T-helper 1 cell treated with Interleukin-12 subunit alpha and Interleukin-12 subunit beta and Interleukin-4 antibody, amounts not matched to agents 30 μg/mL and 1 μg/mL, for 36 hours (primary cell): ENCODE data around the gene OMP.

Experiments used
- H3K27ac Mint-ChIP-seq: one replicate; pipeline ENCODE4 v1.8.0; 2021; ENCODE audit warnings: mild to moderate bottlenecking, mixed read lengths
- H3K27me3 Mint-ChIP-seq: one replicate; pipeline ENCODE4 v1.8.0; 2021; ENCODE audit warnings: low read depth, mixed read lengths
- H3K36me3 Mint-ChIP-seq: one replicate; pipeline ENCODE4 v1.8.0; 2021; ENCODE audit warnings: low read depth, mixed read lengths
- H3K4me1 Mint-ChIP-seq: one replicate; pipeline ENCODE4 v1.8.0; 2021; ENCODE audit warnings: low read depth, mixed read lengths
- H3K4me3 Mint-ChIP-seq: one replicate; pipeline ENCODE4 v1.8.0; 2021; ENCODE audit warnings: mild to moderate bottlenecking, moderate library complexity, mixed read lengths
- H3K9me3 Mint-ChIP-seq: one replicate; pipeline ENCODE4 v1.8.0; 2021; ENCODE audit warnings: mixed read lengths

The OMP gene

GRCh38 chr11:77064648-77065217, 37.9 kb upstream of the OMP start:
- peaks cover 39% of the 10 kb centered on the region for H3K27me3 Mint-ChIP-seq
- no peaks in the 10 kb centered on the region for H3K9me3 Mint-ChIP-seq
- peak overlapping the region; percentile 48 for H3K4me3 Mint-ChIP-seq
- no peak overlapping the region for H3K27ac Mint-ChIP-seq
- no peaks in the 10 kb centered on the region for H3K36me3 Mint-ChIP-seq
- peaks cover 6% of the 10 kb centered on the region for H3K4me1 Mint-ChIP-seq

- no peaks in the 10 kb centered on the region for H3K36me3 Mint-ChIP-seq
- H3K27me3 Mint-ChIP-seq, result peaks cover 36% of the 10 kb centered on the region
- peak overlapping the region; percentile 82 for H3K4me3 Mint-ChIP-seq
- no peaks in the 10 kb centered on the region for H3K9me3 Mint-ChIP-seq
- H3K27ac Mint-ChIP-seq, result no peak overlapping the region
- peaks cover 6% of the 10 kb centered on the region for H3K4me1 Mint-ChIP-seq
These were observed 36.8 kb upstream of the OMP start for GRCh38 chr11:77065878-77066228.

GRCh38 chr11:77066229-77067042, 36.2 kb upstream of the OMP start, which contains the start of gene CAPN5:
TSS of gene CAPN5 (plus strand) at chr11:77066971. CDS start at chr11:77084887, 17,916 bp downstream.
- Mint-ChIP-seq H3K27me3 (peaks cover 34% of the 10 kb centered on the region), H3K9me3 (no peaks in the 10 kb centered on the region), H3K36me3 (no peaks in the 10 kb centered on the region), H3K4me1 (peaks cover 6% of the 10 kb centered on the region), H3K4me3 (peak within 1 kb of the TSS; percentile 82), H3K27ac (no peak within 1 kb of the TSS)

GRCh38 chr11:77067861-77068443, 34.7 kb upstream of the OMP start:
- no peak overlapping the region for H3K27ac Mint-ChIP-seq
- peaks cover 18% of the 10 kb centered on the region for H3K4me1 Mint-ChIP-seq
- peak overlapping the region; percentile 65 for H3K4me3 Mint-ChIP-seq
- H3K27me3 Mint-ChIP-seq, result peaks cover 34% of the 10 kb centered on the region
- H3K9me3 Mint-ChIP-seq, result no peaks in the 10 kb centered on the region
- no peaks in the 10 kb centered on the region for H3K36me3 Mint-ChIP-seq

GRCh38 chr11:77068457-77069335, 33.9 kb upstream of the OMP start:
- Mint-ChIP-seq H3K9me3 (no peaks in the 10 kb centered on the region), H3K36me3 (no peaks in the 10 kb centered on the region), H3K27ac (no peak overlapping the region), H3K4me3 (no peak overlapping the region), H3K27me3 (peaks cover 27% of the 10 kb centered on the region), H3K4me1 (peaks cover 24% of the 10 kb centered on the region)

- Mint-ChIP-seq H3K9me3 (no peaks in the 10 kb centered on the region), H3K4me1 (peaks cover 24% of the 10 kb centered on the region), H3K27ac (no peak overlapping the region), H3K27me3 (peaks cover 27% of the 10 kb centered on the region), H3K36me3 (no peaks in the 10 kb centered on the region), H3K4me3 (no peak overlapping the region)
These were observed 33.2 kb upstream of the OMP start for GRCh38 chr11:77069336-77069968.

GRCh38 chr11:77069969-77070582, 32.6 kb upstream of the OMP start:
- no peaks in the 10 kb centered on the region for H3K36me3 Mint-ChIP-seq
- no peak overlapping the region for H3K27ac Mint-ChIP-seq
- H3K4me1 Mint-ChIP-seq, result peaks cover 24% of the 10 kb centered on the region
- no peak overlapping the region for H3K4me3 Mint-ChIP-seq
- peaks cover 22% of the 10 kb centered on the region for H3K27me3 Mint-ChIP-seq
- H3K9me3 Mint-ChIP-seq, result no peaks in the 10 kb centered on the region

GRCh38 chr11:77071077-77071476, 31.6 kb upstream of the OMP start:
- H3K9me3 Mint-ChIP-seq, result no peaks in the 10 kb centered on the region
- peaks cover 21% of the 10 kb centered on the region for H3K4me1 Mint-ChIP-seq
- no peak overlapping the region for H3K4me3 Mint-ChIP-seq
- no peaks in the 10 kb centered on the region for H3K36me3 Mint-ChIP-seq
- peaks cover 13% of the 10 kb centered on the region for H3K27me3 Mint-ChIP-seq
- no peak overlapping the region for H3K27ac Mint-ChIP-seq

GRCh38 chr11:77071671-77072605, 30.7 kb upstream of the OMP start:
- no peak overlapping the region for H3K27ac Mint-ChIP-seq
- H3K36me3 Mint-ChIP-seq, result no peaks in the 10 kb centered on the region
- peaks cover 18% of the 10 kb centered on the region for H3K27me3 Mint-ChIP-seq
- no peak overlapping the region for H3K4me3 Mint-ChIP-seq
- H3K9me3 Mint-ChIP-seq, result no peaks in the 10 kb centered on the region
- H3K4me1 Mint-ChIP-seq, result peaks cover 21% of the 10 kb centered on the region

- Mint-ChIP-seq H3K9me3 (no peaks in the 10 kb centered on the region), H3K27me3 (peaks cover 20% of the 10 kb centered on the region), H3K36me3 (no peaks in the 10 kb centered on the region), H3K27ac (no peak overlapping the region), H3K4me3 (no peak overlapping the region), H3K4me1 (peaks cover 18% of the 10 kb centered on the region)
These were observed 29.8 kb upstream of the OMP start for GRCh38 chr11:77072851-77073327.

GRCh38 chr11:77073328-77074001, 29.2 kb upstream of the OMP start:
- Mint-ChIP-seq H3K4me1 (peaks cover 18% of the 10 kb centered on the region), H3K36me3 (no peaks in the 10 kb centered on the region), H3K4me3 (no peak overlapping the region), H3K27me3 (peaks cover 21% of the 10 kb centered on the region), H3K9me3 (no peaks in the 10 kb centered on the region), H3K27ac (no peak overlapping the region)

- Mint-ChIP-seq H3K4me3 (no peak overlapping the region), H3K27me3 (peaks cover 28% of the 10 kb centered on the region), H3K9me3 (no peaks in the 10 kb centered on the region), H3K4me1 (peaks cover 18% of the 10 kb centered on the region), H3K36me3 (no peaks in the 10 kb centered on the region), H3K27ac (no peak overlapping the region)
These were observed 28.4 kb upstream of the OMP start for GRCh38 chr11:77074205-77074604.
